Measurements from ENCODE around the gene NAV3. TPM values are rescaled to one million over a fixed set of nuclear protein-coding genes. Genes with fewer than 3 reads are reported as not detected.

Gene NAV3
- polyA plus RNA-seq, 3 donors: 0.11 TPM; not detected in 2

- Histone ChIP-seq H2AFZ (ENCODE audit: insufficient read depth, low read depth, low read length, poor library complexity, severe bottlenecking) (no peak overlapping the region), H3K4me3 (replicated peaks in 1 of 3; ENCODE audit: low read depth in 2 of 3, low read length in 3 of 3) (no peak overlapping the region), H3K4me2 (replicated peaks; ENCODE audit: extremely low read depth, low read length, poor library complexity, severe bottlenecking) (no peak overlapping the region), H3K4me1 (ENCODE audit: control insufficient read depth in 1 of 2, insufficient read depth in 2 of 2, low read length in 2 of 2) (no peaks in the 10 kb centered on the region), H4K20me1 (ENCODE audit: insufficient read depth, low read length) (no peaks in the 10 kb centered on the region), H3K27ac (ENCODE audit: low read depth in 1 of 2, low read length in 2 of 2) (no peak overlapping the region), H3K9ac (ENCODE audit: insufficient read depth, low read length, poor library complexity, severe bottlenecking) (no peak overlapping the region), H3K79me2 (ENCODE audit: insufficient read depth, low read length) (no peaks in the 10 kb centered on the region), H3K36me3 (replicated peaks in 1 of 2; ENCODE audit: control insufficient read depth in 1 of 2, insufficient read depth in 2 of 2, low read length in 2 of 2) (no peaks in the 10 kb centered on the region), H3K9me3 (replicated peaks in 1 of 2; ENCODE audit: control insufficient read depth in 1 of 2, insufficient read depth in 1 of 2, low read length in 2 of 2) (no peaks in the 10 kb centered on the region), H3K27me3 (ENCODE audit: control insufficient read depth in 2 of 2, insufficient read depth in 2 of 2, low read length in 2 of 2) (no peaks in the 10 kb centered on the region)
- Mint-ChIP-seq H3K27me3 (ENCODE audit: low read depth in 3 of 3) (no peaks in the 10 kb centered on the region), H3K4me1 (no peaks in the 10 kb centered on the region), H3K36me3 (no peaks in the 10 kb centered on the region), H3K27ac (no peak overlapping the region), H3K4me3 (no peak overlapping the region), H3K9me3 (peaks cover 0 to 3% (median 0%) of the 10 kb centered on the region in 7 donors)
- 96% methylated on average over 4 of the region's 6 CpGs for WGBS (ENCODE audit: insufficient coverage)
- no peak for TF ChIP-seq CTCF (IDR thresholded peaks at IDR 0.05)
- DNase-seq: no peak
- intact Hi-C loops (cut with micrococcal nuclease): no loop called here
These were observed 396.1 kb downstream of the NAV3 start for GRCh38 chr12:78226763-78227162.

GRCh38 chr12:78229591-78230101 lies 399.0 kb downstream of the NAV3 start:
- H3K9me3 ChIP-seq (replicated peaks in 1 of 2; ENCODE audit: control insufficient read depth in 1 of 2, insufficient read depth in 1 of 2, low read length in 2 of 2): no peaks in the 10 kb centered on the region
- H3K79me2 ChIP-seq (ENCODE audit: insufficient read depth, low read length): no peaks in the 10 kb centered on the region
- no peaks in the 10 kb centered on the region for H3K4me1 Mint-ChIP-seq
- no peak overlapping the region for H3K4me2 ChIP-seq (replicated peaks; ENCODE audit: extremely low read depth, low read length, poor library complexity, severe bottlenecking)
- no CpG with 5 or more reads among the region's 4 CpGs for WGBS (ENCODE audit: insufficient coverage)
- no peaks in the 10 kb centered on the region for H3K36me3 ChIP-seq (replicated peaks in 1 of 2; ENCODE audit: control insufficient read depth in 1 of 2, insufficient read depth in 2 of 2, low read length in 2 of 2)
- peaks cover 0 to 2% (median 0%) of the 10 kb centered on the region in 7 donors for H3K9me3 Mint-ChIP-seq
- intact Hi-C loops (cut with micrococcal nuclease): no loop called here
- H2AFZ ChIP-seq (ENCODE audit: insufficient read depth, low read depth, low read length, poor library complexity, severe bottlenecking): peak overlapping the region; percentile 6
- no peak overlapping the region for H3K4me3 ChIP-seq (replicated peaks in 1 of 3; ENCODE audit: low read depth in 2 of 3, low read length in 3 of 3)
- H3K36me3 Mint-ChIP-seq: no peaks in the 10 kb centered on the region
- H3K27me3 Mint-ChIP-seq (ENCODE audit: low read depth in 3 of 3): no peaks in the 10 kb centered on the region
- H3K4me1 ChIP-seq (ENCODE audit: control insufficient read depth in 1 of 2, insufficient read depth in 2 of 2, low read length in 2 of 2): no peaks in the 10 kb centered on the region
- no peak overlapping the region for H3K4me3 Mint-ChIP-seq
- DNase-seq: peak in 1 of 3 donors; percentile 4
- H4K20me1 ChIP-seq (ENCODE audit: insufficient read depth, low read length): no peaks in the 10 kb centered on the region
- H3K9ac ChIP-seq (ENCODE audit: insufficient read depth, low read length, poor library complexity, severe bottlenecking): no peak overlapping the region
- no peak overlapping the region for H3K27ac ChIP-seq (ENCODE audit: low read depth in 1 of 2, low read length in 2 of 2)
- no peak overlapping the region for H3K27ac Mint-ChIP-seq
- TF ChIP-seq CTCF (IDR thresholded peaks at IDR 0.05): peak; percentile 48
- H3K27me3 ChIP-seq (ENCODE audit: control insufficient read depth in 2 of 2, insufficient read depth in 2 of 2, low read length in 2 of 2): no peaks in the 10 kb centered on the region

All from CD14-positive monocyte (primary cell).